ENCODE results near the gene NANOGP8. TPM values are rescaled to one million over a fixed set of nuclear protein-coding genes. Genes with fewer than 3 reads are reported as not detected.
A peak's percentile ranks its signal among the peaks of the same experiment; 100 is the strongest.

Gene NANOGP8
- total RNA-seq, 1 experiment from 2014 or later = 88.4 TPM

GRCh38 chr15:35043373-35044095 is 41.6 kb downstream of the NANOGP8 start:
- no peak for TF ChIP-seq CTCF (conservative IDR thresholded peaks at IDR 0.05)
- Histone ChIP-seq H2BK15ac (ENCODE audit: low read depth, low read length) (no peak overlapping the region), H4K8ac (replicated peaks; ENCODE audit: insufficient read length, low read depth, low read length) (no peak overlapping the region), H3K23ac (ENCODE audit: insufficient read length, low read depth, low read length) (no peak overlapping the region), H4K20me1 (ENCODE audit: control insufficient read depth, insufficient read depth, insufficient read length) (no peaks in the 10 kb centered on the region), H2AK5ac (ENCODE audit: insufficient read length, low read length) (no peak overlapping the region), H3K4ac (ENCODE audit: low read depth, low read length) (no peak overlapping the region), H2BK120ac (ENCODE audit: low read depth, low read length, poor library complexity, severe bottlenecking) (no peak overlapping the region), H3K27ac (ENCODE audit: insufficient read length, low read depth, low read length) (no peak overlapping the region), H3K18ac (ENCODE audit: insufficient read length, low read depth, low read length) (no peak overlapping the region), H3K14ac (ENCODE audit: insufficient read depth, low read length) (no peak overlapping the region), H3T11ph (ENCODE audit: low read length) (no peak overlapping the region), H3K27me3 (ENCODE audit: insufficient read depth, low read length) (no peaks in the 10 kb centered on the region), H3K56ac (ENCODE audit: insufficient read length, low read depth, low read length) (no peak overlapping the region), H3K79me1 (ENCODE audit: insufficient read depth, low read depth, low read length, poor library complexity, severe bottlenecking) (no peaks in the 10 kb centered on the region), H4K91ac (ENCODE audit: insufficient read length, low read depth, low read length) (no peak overlapping the region), H4K5ac (ENCODE audit: insufficient read length, low read depth, low read length) (no peak overlapping the region), H3K9ac (ENCODE audit: extremely low read depth, insufficient read length, low read length) (no peak overlapping the region), H2BK12ac (ENCODE audit: insufficient read length, low read depth, low read length) (no peak overlapping the region), H3K9me3 (ENCODE audit: control insufficient read depth, low read depth, low read length) (no peaks in the 10 kb centered on the region), H3K4me2 (ENCODE audit: insufficient read depth, insufficient read length, low read length) (no peak overlapping the region), H2BK20ac (ENCODE audit: low read depth, low read length, poor library complexity, severe bottlenecking) (no peak overlapping the region), H3K79me2 (ENCODE audit: insufficient read depth, low read length) (no peaks in the 10 kb centered on the region), H3K23me2 (ENCODE audit: insufficient read length, low read depth, low read length, poor library complexity, severe bottlenecking) (no peaks in the 10 kb centered on the region), H2BK5ac (ENCODE audit: insufficient read length, low read length) (no peak overlapping the region), H2AFZ (ENCODE audit: low read length) (no peak overlapping the region), H3K4me1 (ENCODE audit: insufficient read depth, low read length) (no peaks in the 10 kb centered on the region; the same call in 1 of the 2 replicates)
- no peaks in the 10 kb centered on the region for H3K9me3 Mint-ChIP-seq
- DNase-seq = no peak
- peak overlapping the region in 1 of 3 experiments; percentile 9; a peak in 2 of 7 replicates for H3K27ac Mint-ChIP-seq
- H3K4me3 Mint-ChIP-seq = no peak overlapping the region
- WGBS (ENCODE audit: extremely low coverage, insufficient read length, low lambda C conversion rate) = 100% methylated on average over 1 of the region's 2 CpGs
- no peaks in the 10 kb centered on the region for H3K27me3 Mint-ChIP-seq (ENCODE audit: low read depth)
- peaks cover 20 to 21% of the 10 kb centered on the region in 2 experiments for H3K4me1 Mint-ChIP-seq
- H3K36me3 Mint-ChIP-seq (ENCODE audit: insufficient read depth in 1 of 3, low read depth in 3 of 3) = peaks cover 0 to 5% (median 0%) of the 10 kb centered on the region in 3 experiments; a peak in 1 of 7 replicates
